Endothelial cell of umbilical vein (primary cell): ENCODE data around the gene FRMD6. TPM values are rescaled to one million over a fixed set of nuclear protein-coding genes. Genes with fewer than 3 reads are reported as not detected.

Source experiments
- BruUV-seq: library from RNA; stranded (reverse); fragments of 400-500 nt; replicated peaks from 2 replicates; lab custom pipeline; 2021; lab: Mats Ljungman, UMichigan
- CTCF ChIA-PET: fragments of 300-600, 350-600 bp; sonication (Branson Sonifier 250); formaldehyde crosslinking; loops from one replicate; lab custom pipeline; 2021; ENCODE audit warnings: antibody characterized with exemption, inconsistent platforms; lab: Charles Lee
- POLR2A ChIA-PET: fragments of 300-600, 350-600 bp; sonication (Branson Sonifier 250); formaldehyde crosslinking; loops from one replicate; lab custom pipeline; 2021; ENCODE audit warnings: antibody characterized with exemption, inconsistent platforms; lab: Charles Lee
- DNase-seq: peaks from one replicate; pipeline ENCODE4 v3.0.0-alpha.2; 2011; ENCODE audit warnings: low read depth, low spot score
- FAIRE-seq: peaks from 2 replicates; lab custom pipeline; 2011; peaks lifted over from hg19 to GRCh38; lab: Jason Lieb, UNC
- H2AFZ ChIP-seq: 2 replicates; pipeline ENCODE4 v1.6.0; 2012; ENCODE audit warnings: low read depth, low read length, control low read depth, inconsistent platforms
- H3K27ac ChIP-seq: 2 replicates; pipeline ENCODE4 v1.5.1; 2011; ENCODE audit warnings: low read depth, mild to moderate bottlenecking, control low read depth, low read length, moderate library complexity; ENCODE audit not compliant: insufficient read depth
- H3K27me3 ChIP-seq, 2 experiments: 2 replicates each; pipeline versions ENCODE4 v1.6.0 to v1.6.1; 2011; ENCODE audit warnings: low read length in 2 of 2, mixed read lengths in 1 of 2; ENCODE audit not compliant: control insufficient read depth in 2 of 2, insufficient read depth in 2 of 2
- H3K36me3 ChIP-seq, 2 experiments: 2 replicates in 1 of 2; 3 replicates in 1 of 2; pipeline ENCODE4 v1.5.1; 2011; ENCODE audit warnings: low read length in 2 of 2, mild to moderate bottlenecking in 1 of 2, moderate library complexity in 1 of 2; ENCODE audit not compliant: control insufficient read depth in 2 of 2, insufficient read depth in 2 of 2; ENCODE audit errors: extremely low read depth in 1 of 2
- H3K4me1 ChIP-seq: 3 replicates; pipeline ENCODE4 v1.5.1; 2011; ENCODE audit warnings: mild to moderate bottlenecking, low read length; ENCODE audit not compliant: control insufficient read depth, insufficient read depth; ENCODE audit errors: extremely low read depth
- H3K4me2 ChIP-seq: 2 replicates; pipeline ENCODE4 v1.6.1; 2011; ENCODE audit warnings: low read length, control low read depth, mixed read lengths; ENCODE audit not compliant: insufficient read depth
- H3K4me3 ChIP-seq, 3 experiments: fragments of 200-600 bp in 1 of 3; sonication (generic), shearing (Covaris generic) in 1 of 3; replicated peaks in 1 of 3; 2 replicates each; pipeline ENCODE4 v1.5.1; 2011 to 2016; ENCODE audit warnings: control low read depth in 3 of 3, low read length in 3 of 3, mild to moderate bottlenecking in 2 of 3, inconsistent platforms in 1 of 3, low read depth in 1 of 3, moderate library complexity in 1 of 3; ENCODE audit not compliant: insufficient read depth in 1 of 3
- H3K79me2 ChIP-seq: 2 replicates; pipeline ENCODE4 v1.6.0; 2012; ENCODE audit warnings: low read length, inconsistent platforms; ENCODE audit not compliant: control insufficient read depth, insufficient read depth
- H3K9ac ChIP-seq: replicated peaks from 2 replicates; pipeline ENCODE3; 2011; ENCODE audit warnings: low read length, control low read depth; ENCODE audit not compliant: insufficient read depth; ENCODE audit errors: extremely low read depth
- H3K9me1 ChIP-seq: replicated peaks from 3 replicates; pipeline ENCODE4 v1.6.0; 2011; ENCODE audit warnings: mild to moderate bottlenecking, low read length; ENCODE audit not compliant: control insufficient read depth, insufficient read depth; ENCODE audit errors: extremely low read depth
- H3K9me3 ChIP-seq: replicated peaks from 2 replicates; pipeline ENCODE4 v1.5.1; 2012; ENCODE audit warnings: low read length, inconsistent platforms; ENCODE audit not compliant: control insufficient read depth, insufficient read depth
- H4K20me1 ChIP-seq: replicated peaks from 2 replicates; pipeline ENCODE3; 2011; ENCODE audit warnings: mild to moderate bottlenecking, low read length; ENCODE audit not compliant: control insufficient read depth, insufficient read depth; ENCODE audit errors: extremely low read depth
- MAX ChIP-seq: IDR thresholded peaks from 2 replicates; pipeline ENCODE4 v1.6.1; 2011; ENCODE audit not compliant: insufficient read depth, insufficient read length
- MYC ChIP-seq: IDR thresholded peaks from one replicate; pipeline ENCODE4 v1.6.1; 2011; ENCODE audit warnings: mild to moderate bottlenecking, low read depth, low read length
- POLR2A ChIP-seq: IDR thresholded peaks from 2 replicates; pipeline ENCODE4 v1.6.1; 2012; ENCODE audit warnings: low read depth, mild to moderate bottlenecking, control low read depth, low read length
- POLR2AphosphoS5 ChIP-seq: IDR thresholded peaks from 2 replicates; pipeline ENCODE4 v1.6.1; 2012; ENCODE audit warnings: low read depth, mild to moderate bottlenecking, control low read depth, low read length, moderate library complexity; ENCODE audit not compliant: insufficient read depth
- dilution Hi-C: fragments of 300-500 bp; cut with MboI; formaldehyde crosslinking; loops from one replicate; pipeline ENCODE4 v1.15.0; 2019; ENCODE audit warnings: low sequenced_read_pairs; ENCODE audit not compliant: extremely low pct_ligation_motif_present
- intact Hi-C: fragments of 100-400 bp; cut with micrococcal nuclease; formaldehyde crosslinking; loops from one replicate; pipeline ENCODE4 v1.10.0; 2022
- polyA plus RNA-seq, 4 experiments: library from polyadenylated mRNA; depleted of rRNA in 3 of 4; stranded (reverse) in 3 of 4; unstranded in 1 of 4; fragments of >200 nt; gene quantifications; 2 replicates each; pipeline versions ENCODE4 v1.2.1 to v1.2.3, GENCODE V29; 2011 to 2012; ENCODE audit warnings: missing spikeins in 1 of 4
- total RNA-seq: library from RNA; stranded (reverse); gene quantifications from 2 replicates; pipeline ENCODE4 v1.2.3, GENCODE V29; 2021

Gene FRMD6
- total and polyA plus RNA-seq, 2 donors (not counting 3 experiments of a cell fraction or from before 2014, with no cell fraction given): 69.0 to 97.1 TPM

GRCh38 chr14:51612449-51612848, 39.3 kb upstream of the FRMD6 start:
- Histone ChIP-seq H3K4me3 (no peak overlapping the region), H4K20me1 (no peaks in the 10 kb centered on the region), H3K9ac (no peak overlapping the region), H3K4me2 (no peak overlapping the region), H3K9me1 (no peaks in the 10 kb centered on the region), H3K27ac (no peak overlapping the region), H3K4me1 (peaks cover 20% of the 10 kb centered on the region), H2AFZ (no peak overlapping the region), H3K9me3 (no peaks in the 10 kb centered on the region), H3K79me2 (no peaks in the 10 kb centered on the region), H3K27me3 (no peaks in the 10 kb centered on the region), H3K36me3 (no peaks in the 10 kb centered on the region)
- intact Hi-C loops: no loop called here
- no peak for FAIRE-seq
- POLR2A ChIA-PET: no interaction called here
- TF ChIP-seq MAX (no peak), MYC (no peak)
- CTCF ChIA-PET: no interaction called here
- dilution Hi-C loops: no loop called here
- BruUV-seq: no TSS peak
- DNase-seq: no peak

- H3K27me3 ChIP-seq: no peaks in the 10 kb centered on the region
- H3K36me3 ChIP-seq: no peaks in the 10 kb centered on the region
- H3K27ac ChIP-seq: no peak overlapping the region
- H2AFZ ChIP-seq: no peak overlapping the region
- no peaks in the 10 kb centered on the region for H3K9me3 ChIP-seq
- ChIA-PET CTCF (no interaction called here), POLR2A (no interaction called here)
- H3K9me1 ChIP-seq: no peaks in the 10 kb centered on the region
- no peak overlapping the region for H3K9ac ChIP-seq
- no peak overlapping the region for H3K4me2 ChIP-seq
- H3K79me2 ChIP-seq: no peaks in the 10 kb centered on the region
- intact Hi-C loops (no loop called here), dilution Hi-C loops (no loop called here)
- FAIRE-seq (no peak), DNase-seq (no peak)
- no TSS peak for BruUV-seq
- H4K20me1 ChIP-seq: no peaks in the 10 kb centered on the region
- peaks cover 18% of the 10 kb centered on the region for H3K4me1 ChIP-seq
- no peak overlapping the region for H3K4me3 ChIP-seq
- no peak for TF ChIP-seq POLR2AphosphoS5
- no peak for TF ChIP-seq POLR2A
Observed at GRCh38 chr14:51613416-51613815, 38.3 kb upstream of the FRMD6 start.
